Kasumi-1 (cell line): Measurements from ENCODE around the gene SLC26A8.

Experiments
- DNase-seq, 2 experiments: peaks; one replicate each; lab custom pipeline; 2025; lab: John Stamatoyannopoulos, UW

Gene SLC26A8, protein sequence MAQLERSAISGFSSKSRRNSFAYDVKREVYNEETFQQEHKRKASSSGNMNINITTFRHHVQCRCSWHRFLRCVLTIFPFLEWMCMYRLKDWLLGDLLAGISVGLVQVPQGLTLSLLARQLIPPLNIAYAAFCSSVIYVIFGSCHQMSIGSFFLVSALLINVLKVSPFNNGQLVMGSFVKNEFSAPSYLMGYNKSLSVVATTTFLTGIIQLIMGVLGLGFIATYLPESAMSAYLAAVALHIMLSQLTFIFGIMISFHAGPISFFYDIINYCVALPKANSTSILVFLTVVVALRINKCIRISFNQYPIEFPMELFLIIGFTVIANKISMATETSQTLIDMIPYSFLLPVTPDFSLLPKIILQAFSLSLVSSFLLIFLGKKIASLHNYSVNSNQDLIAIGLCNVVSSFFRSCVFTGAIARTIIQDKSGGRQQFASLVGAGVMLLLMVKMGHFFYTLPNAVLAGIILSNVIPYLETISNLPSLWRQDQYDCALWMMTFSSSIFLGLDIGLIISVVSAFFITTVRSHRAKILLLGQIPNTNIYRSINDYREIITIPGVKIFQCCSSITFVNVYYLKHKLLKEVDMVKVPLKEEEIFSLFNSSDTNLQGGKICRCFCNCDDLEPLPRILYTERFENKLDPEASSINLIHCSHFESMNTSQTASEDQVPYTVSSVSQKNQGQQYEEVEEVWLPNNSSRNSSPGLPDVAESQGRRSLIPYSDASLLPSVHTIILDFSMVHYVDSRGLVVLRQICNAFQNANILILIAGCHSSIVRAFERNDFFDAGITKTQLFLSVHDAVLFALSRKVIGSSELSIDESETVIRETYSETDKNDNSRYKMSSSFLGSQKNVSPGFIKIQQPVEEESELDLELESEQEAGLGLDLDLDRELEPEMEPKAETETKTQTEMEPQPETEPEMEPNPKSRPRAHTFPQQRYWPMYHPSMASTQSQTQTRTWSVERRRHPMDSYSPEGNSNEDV

DNA sequence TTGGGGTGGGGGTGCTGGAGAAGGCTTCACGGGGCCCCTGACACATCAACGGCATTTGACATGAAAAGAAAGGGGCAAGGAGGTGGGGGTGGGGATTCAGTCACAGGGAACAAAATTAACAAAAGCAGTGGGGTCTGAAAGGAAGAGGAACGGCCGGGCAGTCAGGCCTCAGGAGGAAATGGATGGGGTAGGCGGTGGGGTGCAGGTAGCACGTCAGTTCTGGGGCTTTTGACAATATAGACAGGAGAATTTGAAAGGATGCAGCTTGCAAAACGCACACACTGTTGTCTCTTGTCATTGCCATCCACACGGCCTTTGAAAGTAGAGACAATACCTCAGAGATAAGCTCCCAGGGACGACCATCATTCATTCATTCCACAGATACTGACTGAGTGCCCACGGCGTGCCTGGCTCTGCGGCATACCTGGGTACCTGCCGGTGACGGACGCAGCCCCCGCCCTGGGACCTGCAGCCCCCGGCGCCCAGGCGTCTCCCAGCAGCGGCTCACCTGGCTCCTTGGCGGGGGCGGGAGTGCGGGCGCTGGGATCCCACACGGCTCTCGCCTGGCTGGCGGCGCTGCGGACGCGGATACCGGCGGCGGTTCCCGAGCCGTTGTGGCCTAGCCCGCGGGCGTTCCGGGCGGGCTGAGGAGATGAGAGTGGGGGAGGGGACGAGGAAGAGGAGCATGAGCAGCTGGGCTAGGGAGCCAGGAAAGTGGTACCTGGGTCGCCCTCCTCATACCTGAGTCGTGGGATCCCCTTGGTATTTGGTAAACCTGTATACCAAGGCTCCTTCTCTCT is at the start of gene SLC26A8:
Gene SLC26A8 (minus strand): TSS at position 646 of the 800 bp plus-strand sequence. CDS start 4,934 bp downstream, outside the sequence.
- no peak for DNase-seq

DNA sequence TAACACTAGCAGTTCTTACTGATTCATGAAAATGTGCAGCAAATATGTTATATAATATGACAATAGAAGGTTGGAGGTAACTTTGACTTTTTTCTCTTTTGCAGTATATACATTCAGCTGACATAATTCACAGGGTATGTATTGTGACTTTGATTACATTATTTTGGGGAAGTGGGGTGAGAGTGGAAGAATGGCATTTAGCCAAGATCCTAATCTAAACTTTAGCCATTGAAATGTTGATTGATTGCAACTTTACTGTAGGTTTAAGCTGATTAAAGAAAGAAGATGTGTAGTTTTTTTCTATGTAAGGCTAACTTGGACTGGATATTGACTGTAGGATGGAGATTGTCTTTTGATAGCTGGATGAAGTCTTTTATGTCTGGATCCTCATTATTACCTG is 49.1 kb upstream of the SLC26A8 start:
- DNase-seq, result no peak

DNA sequence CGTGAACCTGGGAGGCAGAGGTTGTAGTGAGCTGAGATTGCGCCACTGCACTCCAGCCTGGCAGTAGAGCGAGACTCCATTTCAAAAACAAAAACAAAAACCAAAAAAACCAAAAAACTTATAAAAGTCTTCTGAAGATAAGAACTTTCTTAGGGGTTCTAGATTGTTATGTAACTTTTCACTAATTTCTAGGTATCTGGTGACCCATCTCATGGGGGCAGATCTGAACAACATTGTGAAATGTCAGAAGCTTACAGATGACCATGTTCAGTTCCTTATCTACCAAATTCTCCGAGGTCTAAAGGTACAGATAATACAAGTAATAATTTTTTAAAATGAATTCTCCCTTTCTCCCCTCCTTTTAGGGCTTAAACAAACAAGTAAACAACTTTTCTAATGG is 48.2 kb upstream of the SLC26A8 start:
- DNase-seq, result no peak

DNA sequence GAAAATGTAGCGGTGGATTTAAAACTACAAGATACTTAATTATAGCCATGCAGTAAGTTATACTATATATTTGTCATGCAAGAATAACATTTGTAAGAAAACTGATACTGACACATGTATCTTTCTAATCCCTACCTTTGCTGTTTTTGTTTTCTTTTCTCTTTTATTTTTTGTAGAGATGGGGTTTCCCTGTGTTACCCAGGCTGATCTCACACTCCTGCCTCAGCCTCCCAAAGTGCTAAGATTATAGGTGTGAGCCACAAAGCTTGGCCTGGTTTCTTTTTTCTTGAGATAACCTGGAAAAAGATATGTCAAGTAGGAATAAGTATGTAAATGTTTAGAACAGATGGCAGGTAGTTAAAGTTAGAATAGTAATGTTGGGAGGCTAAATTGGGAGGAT is 47.3 kb upstream of the SLC26A8 start:
- no peak for DNase-seq

DNA sequence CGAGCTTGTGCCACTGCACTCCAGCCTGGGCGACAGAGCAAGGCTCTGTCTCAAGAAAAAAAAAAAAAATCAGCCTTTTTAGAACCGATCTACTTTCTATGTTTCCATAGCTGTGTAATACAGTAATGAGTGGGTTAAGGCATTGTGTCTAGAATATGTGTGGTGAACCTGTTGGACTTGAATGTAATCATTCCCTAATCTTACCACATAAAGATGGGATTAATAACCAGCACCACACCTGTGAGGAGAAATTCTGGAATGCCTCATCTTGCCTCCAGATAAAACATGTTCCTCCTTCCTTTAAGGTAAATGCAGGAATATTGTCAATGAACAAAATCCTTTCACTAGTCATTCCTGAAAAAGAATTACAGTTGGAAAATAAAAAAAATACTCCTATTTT is 46.8 kb upstream of the SLC26A8 start:
- DNase-seq, result no peak

DNA sequence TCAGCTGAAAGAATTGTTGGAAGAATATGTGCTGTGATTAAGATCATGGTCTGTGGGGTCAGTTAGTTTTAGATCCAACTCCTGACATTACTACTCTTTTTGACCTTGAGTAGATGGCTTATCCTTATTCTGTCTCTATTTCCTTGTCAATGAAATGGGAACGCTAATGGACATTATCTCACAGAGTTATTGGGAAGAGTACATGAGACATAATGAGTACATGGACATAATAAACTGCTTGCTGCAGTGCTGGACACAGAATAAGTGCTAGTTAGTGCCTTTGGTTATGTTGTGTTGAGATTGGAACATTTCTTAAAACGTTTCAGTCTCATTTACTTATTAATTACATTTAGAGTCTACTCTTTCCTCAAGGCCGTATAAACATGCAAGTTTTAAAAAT is 45.8 kb upstream of the SLC26A8 start:
- no peak for DNase-seq

DNA sequence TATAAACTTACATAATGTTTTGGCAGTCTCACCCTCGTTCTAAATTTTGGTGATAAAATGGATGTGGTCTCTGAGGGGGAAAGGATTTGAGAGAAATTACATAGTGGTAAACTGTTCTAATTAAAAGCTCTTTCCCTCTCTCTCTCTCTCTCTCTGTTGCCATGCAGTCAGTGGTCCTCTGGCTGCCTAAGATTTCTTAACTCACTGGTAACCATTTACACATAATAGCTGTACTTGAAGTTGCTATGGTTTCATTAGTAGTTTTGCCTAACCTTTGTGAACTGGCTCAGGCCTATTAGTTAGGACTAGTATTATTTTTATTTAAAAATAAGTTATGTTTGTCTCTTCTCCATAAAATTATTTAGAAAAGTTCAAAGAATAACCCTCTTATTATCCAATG is 45.1 kb upstream of the SLC26A8 start:
- DNase-seq, result no peak

DNA sequence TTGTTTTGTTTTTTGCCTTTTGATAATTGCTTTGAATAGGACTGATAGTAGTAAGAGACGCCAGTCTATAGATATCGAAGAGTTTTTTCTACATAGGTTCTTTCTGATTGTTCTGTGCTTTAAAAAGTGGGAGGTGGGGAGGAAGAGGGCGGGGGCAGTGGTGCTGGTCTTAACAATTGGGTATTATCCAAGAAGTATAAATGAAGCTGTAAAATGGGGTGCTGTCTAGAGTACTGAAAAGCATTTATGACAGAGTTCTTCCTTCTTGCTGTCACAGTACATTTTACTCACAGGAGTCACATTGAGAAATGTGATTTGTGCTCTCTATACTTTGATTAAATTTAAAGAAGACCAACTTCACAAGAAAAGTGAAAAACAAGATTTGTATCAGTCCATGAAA is 44.1 kb upstream of the SLC26A8 start:
- no peak for DNase-seq

DNA sequence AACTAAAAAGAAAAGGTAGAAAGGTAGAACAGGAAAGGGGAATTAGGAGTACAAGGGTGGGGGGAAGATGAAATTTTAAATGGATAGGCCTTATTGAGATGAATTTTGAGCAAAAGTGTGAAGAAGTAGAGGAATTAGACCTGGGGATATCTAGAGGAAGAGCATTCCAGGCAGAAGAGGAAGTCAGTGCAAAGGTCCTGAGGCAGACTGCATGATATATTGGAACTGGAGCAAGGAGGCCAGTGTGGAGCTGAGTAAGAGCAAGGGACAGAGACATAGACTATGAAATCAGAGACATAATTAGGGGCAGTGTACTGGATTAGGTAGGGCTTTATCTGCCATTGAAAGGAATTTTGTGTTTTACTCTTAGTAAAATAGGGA is 43.6 kb upstream of the SLC26A8 start:
- DNase-seq, result no peak

DNA sequence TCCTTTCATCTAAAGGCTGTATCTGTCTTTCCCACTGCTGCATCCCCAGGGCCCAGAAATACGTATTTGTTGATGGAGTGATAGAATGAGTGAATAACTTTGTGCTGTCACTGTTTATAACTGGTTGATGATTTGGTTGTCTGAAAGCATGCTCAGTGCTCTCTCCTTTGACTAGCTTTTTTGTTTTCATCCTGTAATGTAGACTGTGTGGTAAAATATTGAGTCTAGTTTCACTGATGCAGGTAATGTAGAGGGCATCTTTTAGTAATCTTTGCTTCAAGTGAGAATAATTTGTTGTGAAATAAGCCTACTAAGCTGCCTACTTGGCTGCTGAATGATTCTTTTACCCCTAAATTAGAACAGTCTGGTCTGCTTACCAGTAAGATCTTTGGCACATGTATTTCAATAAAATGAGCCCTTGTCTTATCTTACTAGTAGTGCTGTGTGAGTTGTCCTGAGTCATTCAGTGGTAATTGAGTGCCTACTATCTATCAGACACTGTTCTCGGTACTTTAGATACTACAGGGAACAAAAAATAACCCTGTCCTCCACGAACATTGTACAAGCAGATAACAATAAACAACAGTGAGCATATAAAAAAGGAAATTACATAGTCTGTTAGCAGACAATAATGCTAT is 43.1 kb upstream of the SLC26A8 start:
- DNase-seq, result no peak

DNA sequence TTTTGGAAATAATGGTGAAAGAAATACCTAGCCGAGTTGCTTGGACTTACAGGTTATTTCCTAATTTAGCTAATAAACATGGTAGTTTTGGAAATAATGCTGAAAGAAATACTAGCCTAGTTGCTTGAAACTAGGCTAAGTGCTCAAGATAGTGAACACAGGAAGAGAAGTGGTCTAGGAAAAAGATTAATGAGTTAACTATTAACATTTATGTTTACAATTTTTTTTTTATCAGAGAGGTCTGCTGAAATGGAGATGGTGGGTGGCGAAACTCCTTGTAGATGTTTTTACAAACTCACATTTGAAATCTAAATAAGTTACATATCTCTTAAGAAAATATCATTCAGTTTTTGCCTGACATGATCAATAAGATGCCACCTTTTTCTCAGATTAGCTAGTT is 42.4 kb upstream of the SLC26A8 start:
- DNase-seq, result no peak

DNA sequence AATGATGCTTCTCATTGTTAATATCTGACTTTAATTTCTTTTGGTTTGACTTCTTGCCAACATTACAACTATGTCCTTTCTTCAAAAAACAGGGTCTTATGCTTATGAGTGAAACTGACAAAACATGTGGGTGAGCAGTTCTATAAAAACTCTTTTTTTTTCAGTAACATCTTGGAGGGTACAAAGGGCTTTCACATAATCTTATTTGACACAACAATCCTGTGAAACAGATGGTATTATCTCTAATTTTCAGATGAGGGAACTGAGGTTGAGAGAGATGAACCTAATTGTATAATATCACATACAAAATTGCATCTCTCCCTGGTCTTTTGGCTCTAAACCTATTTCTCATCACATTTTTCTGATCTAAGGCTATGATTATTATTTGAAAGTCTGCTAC is 41.5 kb upstream of the SLC26A8 start:
- DNase-seq, result no peak

DNA sequence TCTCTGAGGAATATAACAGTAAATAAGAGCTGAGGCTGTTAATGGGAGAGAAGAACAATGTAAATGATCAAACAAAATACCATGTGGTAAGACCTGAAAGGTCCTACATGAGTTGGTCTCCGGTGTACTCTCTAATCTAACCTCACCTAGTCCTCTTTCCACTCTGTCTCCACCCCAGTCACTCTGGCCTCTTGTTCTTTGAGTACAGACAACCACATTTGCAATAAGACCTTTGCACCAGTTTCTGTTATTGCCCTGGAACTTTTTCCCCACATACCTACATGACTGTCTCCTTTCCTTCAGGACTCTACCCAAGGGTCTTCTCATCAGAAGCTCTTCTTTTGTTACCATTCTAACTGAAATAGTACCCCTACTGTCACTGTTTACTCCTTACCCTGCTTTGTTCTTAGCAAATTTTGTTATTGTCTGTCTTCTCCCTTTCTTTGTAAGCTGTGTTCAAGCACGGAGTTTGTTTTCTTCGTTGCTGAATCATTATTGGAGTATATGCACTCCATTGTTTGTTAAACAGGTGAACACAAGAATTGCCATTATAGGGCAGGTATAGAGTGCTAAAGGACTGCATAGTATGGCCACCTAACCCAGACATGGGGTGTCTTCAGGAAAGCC is 40.4 kb upstream of the SLC26A8 start:
- no peak for DNase-seq

DNA sequence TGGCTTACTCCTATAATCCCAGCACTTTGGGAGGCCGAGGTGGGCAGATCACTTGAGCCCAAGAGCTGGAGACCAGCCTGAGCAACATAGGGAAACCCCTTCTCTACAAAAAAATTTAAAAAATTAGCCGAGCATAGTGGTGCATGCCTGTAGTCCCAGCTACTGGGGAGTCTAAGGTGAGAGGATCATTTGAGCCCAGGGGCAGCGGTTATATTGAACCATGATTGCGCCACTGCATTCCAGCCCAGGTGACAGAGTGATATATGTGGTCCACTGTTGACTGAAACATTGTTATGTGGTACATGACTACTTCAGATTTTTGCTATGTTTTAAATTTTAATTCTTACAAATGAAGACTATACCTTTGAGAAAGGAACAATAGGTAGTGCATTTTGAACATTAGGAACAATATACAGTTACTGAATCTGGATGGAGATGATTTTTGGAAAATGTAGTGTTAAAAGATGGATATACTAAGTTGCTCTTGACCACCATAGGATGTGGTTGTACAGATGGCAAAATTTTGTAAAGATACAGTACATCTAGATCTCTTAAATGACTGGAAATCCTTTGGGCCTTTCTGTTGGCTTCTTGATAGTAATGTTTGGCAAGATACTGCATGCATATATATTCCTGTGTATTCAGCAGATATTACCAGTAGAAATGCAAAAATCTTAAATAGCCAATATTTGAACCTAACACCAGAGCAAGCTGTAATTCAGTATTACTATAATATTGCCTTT is 39.0 kb upstream of the SLC26A8 start:
- DNase-seq, result no peak

DNA sequence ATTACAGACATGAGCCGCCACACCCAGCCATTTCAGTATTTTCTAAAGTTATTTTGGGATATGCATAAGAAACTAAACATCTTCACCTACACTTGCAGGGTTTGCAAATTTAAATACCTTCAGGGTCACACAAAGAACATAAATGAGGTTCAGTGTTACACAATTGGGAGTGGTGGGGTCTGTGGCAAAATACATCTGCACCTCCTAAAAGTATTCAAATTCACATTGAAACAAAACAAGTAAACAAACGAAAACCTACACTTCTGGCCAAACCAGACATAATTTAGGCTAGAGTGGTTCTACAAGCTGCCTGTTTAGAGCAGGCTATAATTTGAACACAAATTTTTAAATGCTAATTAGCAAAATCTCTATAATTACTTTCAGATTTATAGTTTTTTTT is 37.8 kb upstream of the SLC26A8 start:
- no peak for DNase-seq

DNA sequence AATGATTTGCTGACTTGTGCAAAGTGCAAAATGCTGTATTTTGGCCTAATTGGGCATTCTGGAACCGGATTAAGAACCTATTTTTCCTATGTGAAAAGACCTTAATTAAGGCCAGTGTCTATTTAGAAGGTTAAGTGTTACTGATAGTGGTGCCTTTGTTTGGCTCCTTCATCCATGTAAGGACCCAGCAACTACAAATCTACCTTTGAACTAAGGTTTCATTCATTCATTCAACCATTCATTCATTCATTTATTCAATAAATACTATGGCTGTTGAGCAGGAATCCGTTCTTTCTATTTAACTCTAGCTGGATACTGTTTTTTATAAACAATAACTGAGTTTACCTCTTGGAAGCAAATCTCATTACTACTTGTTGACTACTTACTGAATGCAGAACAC is 36.8 kb upstream of the SLC26A8 start:
- no peak for DNase-seq

DNA sequence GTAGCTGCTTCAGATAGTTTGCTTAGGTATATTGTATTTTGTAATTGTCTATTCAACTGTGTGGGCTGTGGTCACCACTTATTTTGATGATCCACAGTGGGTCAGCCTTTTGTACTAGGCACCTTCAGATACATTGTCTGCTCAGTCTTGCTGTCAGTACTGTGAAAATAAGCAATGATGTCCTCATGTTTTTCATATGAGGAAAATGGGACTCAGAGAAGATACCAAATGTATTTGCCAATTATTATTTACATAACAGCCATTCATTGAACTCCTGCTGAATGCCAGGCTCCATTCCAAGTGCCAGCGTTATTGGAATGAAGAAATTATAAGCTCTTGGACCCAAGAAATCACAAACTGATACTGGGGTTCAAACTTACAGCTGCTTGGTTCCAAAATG is 31.7 kb upstream of the SLC26A8 start:
- DNase-seq, result no peak

DNA sequence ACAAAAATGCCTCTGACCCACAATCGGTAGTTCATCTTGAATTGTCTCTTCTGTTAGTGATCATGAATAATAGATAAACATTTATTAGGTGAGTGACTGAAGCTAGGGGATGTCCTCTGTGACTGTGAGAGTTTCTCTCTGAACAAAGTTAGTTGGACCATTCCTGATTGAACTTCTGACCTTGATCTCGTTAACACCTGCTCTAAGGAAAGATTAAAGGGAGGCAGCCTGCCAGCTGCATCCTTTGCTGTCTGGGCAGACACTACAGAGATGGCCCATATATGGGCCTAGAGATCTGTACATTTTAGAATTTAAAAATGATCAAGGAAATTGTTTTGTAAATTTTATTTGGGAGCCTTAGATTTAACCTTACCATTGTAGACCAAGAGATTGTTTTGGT is 30.5 kb upstream of the SLC26A8 start:
- DNase-seq, result no peak

DNA sequence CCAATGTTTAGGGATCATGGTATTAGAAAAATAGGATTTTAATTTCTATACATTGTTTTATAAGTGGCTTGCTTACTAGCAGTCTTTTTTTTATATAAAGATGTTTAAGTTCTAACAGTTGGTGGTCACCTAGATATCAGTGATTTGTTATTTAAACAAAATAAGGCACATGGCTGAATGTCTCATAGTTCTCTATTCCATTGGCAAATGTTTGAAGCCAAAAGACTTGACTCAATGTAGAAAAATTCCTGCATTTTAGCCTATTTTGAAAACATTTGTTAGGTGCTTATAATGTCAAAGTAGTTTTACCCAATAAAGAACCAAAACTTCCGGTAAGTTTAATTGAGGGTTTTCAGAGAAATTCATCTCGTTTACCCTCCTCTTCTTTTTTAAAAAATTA is 30.0 kb upstream of the SLC26A8 start:
- no peak for DNase-seq

DNA sequence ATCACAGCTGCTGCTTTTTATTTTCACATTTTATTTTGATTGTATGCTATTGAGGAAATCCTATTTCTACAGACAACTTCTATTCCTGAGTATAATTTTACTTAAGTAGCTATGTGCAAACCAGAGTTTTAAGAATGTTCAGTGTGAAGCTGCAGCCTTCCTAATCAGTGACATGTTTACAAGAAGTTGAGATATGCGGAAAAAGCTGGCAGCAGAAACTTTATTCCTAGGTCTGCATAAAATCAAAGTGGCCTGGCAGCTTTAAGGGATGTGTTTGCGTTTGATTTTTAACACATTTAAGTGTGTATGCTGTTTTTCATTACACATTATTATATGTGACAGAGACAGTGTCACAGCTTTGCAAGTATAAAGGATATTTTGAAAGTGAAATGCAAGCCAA is 29.4 kb upstream of the SLC26A8 start:
- DNase-seq, result no peak

DNA sequence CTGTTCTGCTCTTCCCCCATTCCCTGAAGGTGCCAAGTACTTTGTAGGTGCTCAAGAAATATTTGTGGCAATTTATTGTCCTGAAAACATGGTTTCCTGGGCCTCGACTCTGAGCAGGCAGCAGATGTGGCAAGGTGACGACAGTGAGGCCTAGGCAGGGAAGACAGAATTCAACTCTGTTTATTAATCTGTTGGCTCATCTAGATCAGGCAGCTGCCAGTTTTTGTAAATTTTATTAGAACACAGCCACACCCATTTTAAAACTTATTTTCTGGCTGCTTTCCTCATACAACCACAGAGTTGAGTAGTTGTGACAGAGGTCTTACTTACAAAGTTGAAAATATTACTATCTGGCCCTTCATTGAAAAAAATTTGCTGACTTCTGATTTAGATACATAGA is 27.7 kb upstream of the SLC26A8 start:
- DNase-seq, result no peak
